Esophagus muscularis mucosa (tissue), 4 donors: ENCODE results near the gene CD74.

Experiments used
- EP300 ChIP-seq: sonication (generic); formaldehyde crosslinking; IDR thresholded peaks from one replicate; pipeline ENCODE4 v1.6.1; 2017; ENCODE audit warnings: antibody characterized with exemption
- POLR2A ChIP-seq: fragments of 450-650 bp; IDR thresholded peaks from one replicate; pipeline ENCODE4 v1.6.1; 2017; ENCODE audit warnings: antibody characterized with exemption, moderate library complexity, mild to moderate bottlenecking, low read depth
- TF ChIP-seq, protein P1 (sequence below), 3 experiments: fragments of 200-600 bp in 2 of 3; fragments of 450-650 bp in 1 of 3; sonication (generic) in 2 of 3; IDR thresholded peaks; one replicate each; pipeline ENCODE4 v1.5.1; 2017 to 2019; ENCODE audit warnings: antibody characterized with exemption in 3 of 3, mild to moderate bottlenecking in 2 of 3, moderate library complexity in 1 of 3

DNA sequence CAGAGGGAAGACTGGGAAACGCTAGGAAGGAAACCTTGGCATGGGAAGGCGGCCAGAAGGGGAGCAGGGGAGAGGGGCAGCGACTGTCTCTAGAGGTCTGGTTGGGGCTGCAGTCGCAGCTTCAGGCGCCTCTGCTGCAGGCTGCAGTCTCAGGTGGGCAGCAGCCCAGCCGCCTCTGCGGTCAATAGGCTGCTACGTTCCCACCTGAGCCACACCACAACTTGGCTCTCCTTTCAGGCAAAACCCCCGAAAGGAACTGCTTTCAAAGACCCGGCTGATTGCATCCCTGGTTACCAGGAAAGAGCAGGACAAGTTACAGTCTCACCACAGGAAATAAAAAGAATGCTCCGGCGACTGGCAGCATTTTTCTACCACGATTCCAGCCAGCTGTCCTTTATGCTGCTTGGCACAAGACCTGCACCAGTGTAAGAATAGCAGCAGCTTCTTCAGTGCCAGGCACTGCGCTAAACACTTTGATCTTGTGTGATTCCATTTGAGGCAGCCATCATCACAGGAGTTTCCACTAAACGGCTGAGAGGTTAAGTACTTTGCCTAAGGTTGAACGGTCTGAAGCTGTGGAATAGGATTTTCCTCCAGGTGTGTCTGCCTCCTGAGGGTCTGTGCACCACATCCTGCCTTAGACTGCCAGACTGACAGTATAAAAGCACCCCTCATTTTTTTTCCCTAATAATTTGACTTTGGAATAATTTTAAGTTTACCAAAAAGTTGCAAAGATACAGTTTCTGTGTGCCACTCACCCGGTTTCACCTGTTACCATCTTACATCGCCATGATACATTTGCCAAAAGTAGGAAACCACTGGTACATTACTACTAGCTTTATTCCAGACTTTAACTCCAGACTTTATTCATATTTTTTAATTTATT is 29.3 kb upstream of the CD74 start:
- TF ChIP-seq, protein P1, sequence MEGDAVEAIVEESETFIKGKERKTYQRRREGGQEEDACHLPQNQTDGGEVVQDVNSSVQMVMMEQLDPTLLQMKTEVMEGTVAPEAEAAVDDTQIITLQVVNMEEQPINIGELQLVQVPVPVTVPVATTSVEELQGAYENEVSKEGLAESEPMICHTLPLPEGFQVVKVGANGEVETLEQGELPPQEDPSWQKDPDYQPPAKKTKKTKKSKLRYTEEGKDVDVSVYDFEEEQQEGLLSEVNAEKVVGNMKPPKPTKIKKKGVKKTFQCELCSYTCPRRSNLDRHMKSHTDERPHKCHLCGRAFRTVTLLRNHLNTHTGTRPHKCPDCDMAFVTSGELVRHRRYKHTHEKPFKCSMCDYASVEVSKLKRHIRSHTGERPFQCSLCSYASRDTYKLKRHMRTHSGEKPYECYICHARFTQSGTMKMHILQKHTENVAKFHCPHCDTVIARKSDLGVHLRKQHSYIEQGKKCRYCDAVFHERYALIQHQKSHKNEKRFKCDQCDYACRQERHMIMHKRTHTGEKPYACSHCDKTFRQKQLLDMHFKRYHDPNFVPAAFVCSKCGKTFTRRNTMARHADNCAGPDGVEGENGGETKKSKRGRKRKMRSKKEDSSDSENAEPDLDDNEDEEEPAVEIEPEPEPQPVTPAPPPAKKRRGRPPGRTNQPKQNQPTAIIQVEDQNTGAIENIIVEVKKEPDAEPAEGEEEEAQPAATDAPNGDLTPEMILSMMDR (IDR thresholded peaks at IDR 0.05), result no peak
- TF ChIP-seq POLR2A, result no peak
- TF ChIP-seq EP300, result no peak
